Type B pancreatic cell (in vitro differentiated cells): Measurements from ENCODE around the gene EN2. TPM values are rescaled to one million over a fixed set of nuclear protein-coding genes. Genes with fewer than 3 reads are reported as not detected.
A peak's percentile ranks its signal among the peaks of the same experiment; 100 is the strongest.

Experiments used
- DNase-seq: peaks from one replicate; pipeline ENCODE4 v3.0.0; 2021; ENCODE audit warnings: mixed read lengths; ENCODE audit not compliant: unreplicated experiment; ENCODE audit errors: extremely low spot score
- H3K27ac Mint-ChIP-seq: 2 replicates; pipeline ENCODE4 v1.8.0; 2021; ENCODE audit warnings: mild to moderate bottlenecking, mixed read lengths
- H3K27me3 Mint-ChIP-seq: 2 replicates; pipeline ENCODE4 v1.8.0; 2021; ENCODE audit warnings: mixed read lengths
- H3K36me3 Mint-ChIP-seq: 2 replicates; pipeline ENCODE4 v1.8.0; 2021; ENCODE audit warnings: mixed read lengths
- H3K4me1 Mint-ChIP-seq: one replicate; pipeline ENCODE4 v1.8.0; 2021; ENCODE audit warnings: mixed read lengths; ENCODE audit not compliant: unreplicated experiment
- H3K4me3 Mint-ChIP-seq: 2 replicates; pipeline ENCODE4 v1.8.0; 2021; ENCODE audit warnings: mild to moderate bottlenecking, mixed read lengths
- H3K9me3 Mint-ChIP-seq: 2 replicates; pipeline ENCODE4 v1.8.0; 2021; ENCODE audit warnings: mixed read lengths
- CTCF ChIP-seq: fragments of 200-600 bp; sonication (generic); conservative IDR thresholded peaks from 2 replicates; pipeline ENCODE4 v1.5.0; 2021; ENCODE audit warnings: antibody characterized with exemption, mild to moderate bottlenecking
- total RNA-seq: library from RNA; stranded (reverse); gene quantifications from 2 replicates; pipeline ENCODE4 v1.2.1, GENCODE V29; 2021; ENCODE audit warnings: low replicate concordance

EN2 gene
- total RNA-seq, 1 donor from 2014 or later: 0.94 TPM

DNA sequence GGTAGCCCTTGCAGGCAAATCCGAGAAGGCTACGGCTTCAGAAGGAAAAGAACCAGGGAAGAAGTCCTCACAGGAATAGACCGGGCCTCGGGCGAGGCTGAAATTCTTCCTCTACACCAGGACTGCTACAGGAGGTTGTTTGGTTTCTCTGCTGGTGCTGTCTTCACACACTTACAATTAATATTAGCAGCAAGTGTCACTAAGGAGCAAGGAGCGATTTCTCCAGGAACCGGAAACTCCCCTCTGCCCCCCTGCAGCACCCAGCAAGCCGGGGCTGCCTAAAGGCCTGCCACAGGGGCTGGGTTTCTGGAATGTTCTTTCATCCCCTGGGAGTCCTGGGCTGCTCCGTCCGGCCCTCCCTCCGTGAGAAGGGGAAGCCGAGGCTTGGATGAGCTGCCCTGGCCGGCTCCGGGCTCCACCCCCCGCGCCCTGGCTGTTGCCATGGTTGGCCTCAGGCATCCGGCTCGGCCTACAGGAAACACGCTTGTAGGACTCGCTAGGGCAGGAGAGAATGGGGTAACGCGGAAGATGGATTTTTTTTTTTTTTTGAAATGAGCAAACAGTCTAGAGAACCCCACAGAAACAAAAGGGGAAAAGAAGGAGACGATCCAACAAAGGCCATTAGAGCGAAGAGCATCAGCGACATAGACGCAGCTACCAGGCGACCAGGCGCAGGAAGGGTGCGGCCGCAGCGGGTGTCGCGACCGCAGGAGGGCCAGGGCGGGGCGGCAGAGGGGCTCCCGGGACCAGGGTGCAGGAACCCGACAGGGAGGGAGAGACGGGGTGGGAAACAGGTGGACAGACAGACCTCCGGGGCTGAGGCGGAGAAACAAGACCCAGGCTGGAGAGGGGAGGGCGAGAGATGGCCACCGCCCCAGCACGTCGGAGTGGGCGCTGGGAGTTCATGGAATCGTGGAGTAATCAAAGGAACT, 33.0 kb downstream of the EN2 start:
- H3K27me3 Mint-ChIP-seq: peaks cover 80% of the 10 kb centered on the region
- H3K27ac Mint-ChIP-seq: peak overlapping the region; percentile 39
- no peak for DNase-seq
- TF ChIP-seq CTCF: no peak
- H3K36me3 Mint-ChIP-seq: no peaks in the 10 kb centered on the region
- H3K4me3 Mint-ChIP-seq: peak overlapping the region; percentile 80
- peaks cover 5% of the 10 kb centered on the region for H3K4me1 Mint-ChIP-seq
- no peaks in the 10 kb centered on the region for H3K9me3 Mint-ChIP-seq

GRCh38 chr7:155491812-155492211, 33.9 kb downstream of the EN2 start:
- peaks cover 76% of the 10 kb centered on the region for H3K27me3 Mint-ChIP-seq
- no peaks in the 10 kb centered on the region for H3K36me3 Mint-ChIP-seq
- H3K27ac Mint-ChIP-seq: no peak overlapping the region
- H3K4me3 Mint-ChIP-seq: no peak overlapping the region
- DNase-seq: no peak
- peaks cover 5% of the 10 kb centered on the region for H3K4me1 Mint-ChIP-seq
- TF ChIP-seq CTCF: no peak
- no peaks in the 10 kb centered on the region for H3K9me3 Mint-ChIP-seq

GRCh38 chr7:155493744-155494538, 36.0 kb downstream of the EN2 start:
- Mint-ChIP-seq H3K27ac (no peak overlapping the region), H3K36me3 (no peaks in the 10 kb centered on the region), H3K27me3 (peaks cover 77% of the 10 kb centered on the region), H3K4me3 (no peak overlapping the region), H3K4me1 (peaks cover 5% of the 10 kb centered on the region), H3K9me3 (no peaks in the 10 kb centered on the region)
- no peak for DNase-seq
- TF ChIP-seq CTCF: no peak

DNA sequence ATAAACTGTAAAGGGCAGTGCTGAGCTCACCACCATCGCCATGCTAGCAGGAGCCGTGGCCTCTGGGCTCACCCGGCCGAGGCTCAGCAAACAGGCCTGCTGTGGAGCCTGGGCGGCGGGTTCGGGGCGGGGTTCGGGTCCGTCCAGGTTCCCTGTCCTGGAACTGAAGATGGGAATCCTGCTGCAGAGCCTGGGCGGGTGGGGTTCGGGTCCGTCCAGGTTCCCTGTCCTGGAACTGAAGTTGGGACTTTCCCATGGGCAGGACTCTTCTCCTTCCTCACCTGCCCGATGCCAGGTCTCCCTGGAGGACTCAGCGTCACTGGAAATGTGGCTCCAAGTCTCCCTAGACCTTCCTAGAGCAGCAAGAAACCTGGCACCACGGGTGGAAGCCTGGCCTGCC, 36.6 kb downstream of the EN2 start:
- no peak overlapping the region for H3K4me3 Mint-ChIP-seq
- no peaks in the 10 kb centered on the region for H3K36me3 Mint-ChIP-seq
- DNase-seq: no peak
- H3K27me3 Mint-ChIP-seq: peaks cover 78% of the 10 kb centered on the region
- TF ChIP-seq CTCF: no peak
- H3K9me3 Mint-ChIP-seq: no peaks in the 10 kb centered on the region
- H3K4me1 Mint-ChIP-seq: peaks cover 5% of the 10 kb centered on the region
- H3K27ac Mint-ChIP-seq: no peak overlapping the region

- Mint-ChIP-seq H3K27ac (no peak overlapping the region), H3K4me1 (peaks cover 5% of the 10 kb centered on the region), H3K36me3 (no peaks in the 10 kb centered on the region), H3K27me3 (peaks cover 81% of the 10 kb centered on the region), H3K4me3 (no peak overlapping the region), H3K9me3 (no peaks in the 10 kb centered on the region)
- TF ChIP-seq CTCF: no peak
- DNase-seq: no peak
Measured at GRCh38 chr7:155495440-155496248, 37.7 kb downstream of the EN2 start.
